Astrocyte of the spinal cord (primary cell): ENCODE results near the gene DAPK2.

Experiments
- DNase-seq: peaks from one replicate; pipeline ENCODE4 v3.0.0; 2011; ENCODE audit warnings: low read depth, low spot score
- H3K4me3 ChIP-seq: 2 replicates; pipeline ENCODE4 v1.5.1; 2011; ENCODE audit warnings: low read depth, mild to moderate bottlenecking, low read length, moderate library complexity
- CTCF ChIP-seq: IDR thresholded peaks from 2 replicates; pipeline ENCODE4 v1.5.1; 2012; ENCODE audit warnings: low read depth, mild to moderate bottlenecking, low read length, inconsistent platforms
- in situ Hi-C: cut with HindIII; loops from 2 replicates; pipeline ENCODE4 v1.10.0; 2017; ENCODE audit warnings: low sequenced_read_pairs

The DAPK2 gene

GRCh38 chr15:63947228-63947627, 99.1 kb downstream of the DAPK2 start:
- in situ Hi-C loops, result no loop called here

GRCh38 chr15:63946524-63947065, 99.7 kb downstream of the DAPK2 start:
- H3K4me3 ChIP-seq, result no peak overlapping the region
- DNase-seq, result no peak
- TF ChIP-seq CTCF, result no peak
- in situ Hi-C loops, result no loop called here

More at GRCh38 chr15:63947228-63947627, 99.1 kb downstream of the DAPK2 start:
- DNase-seq, result no peak
- H3K4me3 ChIP-seq, result no peak overlapping the region
- TF ChIP-seq CTCF, result no peak

- no peak overlapping the region for H3K4me3 ChIP-seq
- DNase-seq, result no peak
- in situ Hi-C loops, result no loop called here
- TF ChIP-seq CTCF, result no peak
Observed at GRCh38 chr15:63945838-63946298, 100.4 kb downstream of the DAPK2 start.

GRCh38 chr15:63945007-63945788, 101.1 kb downstream of the DAPK2 start:
- H3K4me3 ChIP-seq, result no peak overlapping the region
- DNase-seq, result peak; percentile 31
- peak; percentile 98 for TF ChIP-seq CTCF
- in situ Hi-C loops, result no loop called here

GRCh38 chr15:63944681-63944955, 101.7 kb downstream of the DAPK2 start:
- TF ChIP-seq CTCF, result no peak
- H3K4me3 ChIP-seq, result no peak overlapping the region
- in situ Hi-C loops, result no loop called here
- no peak for DNase-seq

- no peak overlapping the region for H3K4me3 ChIP-seq
- no peak for DNase-seq
- in situ Hi-C loops, result no loop called here
- TF ChIP-seq CTCF, result no peak
Observed at GRCh38 chr15:63943829-63944680, 102.2 kb downstream of the DAPK2 start.
